SK-N-SH treated with all-trans-retinoic acid at 6 μM for 48 hours (cell line): ENCODE data around the gene C20orf96.

Experiments
- ARNTL ChIP-seq: fragments of 450-650 bp; formaldehyde crosslinking; IDR thresholded peaks from 2 replicates; pipeline ENCODE4 v1.5.0; 2020; ENCODE audit warnings: low read depth, mild to moderate bottlenecking, moderate library complexity, borderline replicate concordance
- BACH2 ChIP-seq: fragments of 250-450 bp; sonication (Bioruptor Pico); IDR thresholded peaks from 2 replicates; pipeline ENCODE4 v1.9.0; 2021; ENCODE audit warnings: mild to moderate bottlenecking, borderline replicate concordance
- ESRRG ChIP-seq: fragments of 250-450 bp; sonication (Bioruptor Pico); IDR thresholded peaks from 2 replicates; pipeline ENCODE4 v1.6.1; 2021; ENCODE audit warnings: mild to moderate bottlenecking
- OSR1 ChIP-seq: fragments of 250-450 bp; sonication (Bioruptor Pico); IDR thresholded peaks from 2 replicates; pipeline ENCODE4 v1.8.0; 2022; ENCODE audit warnings: moderate library complexity, mild to moderate bottlenecking, inconsistent platforms
- PPARA ChIP-seq: fragments of 250-450 bp; sonication (Bioruptor Pico); IDR thresholded peaks from 2 replicates; pipeline ENCODE4 v1.5.0; 2020; ENCODE audit warnings: mild to moderate bottlenecking, borderline replicate concordance
- ZFP3 ChIP-seq: fragments of 250-450 bp; sonication (Bioruptor Pico); IDR thresholded peaks from 2 replicates; pipeline ENCODE4 v1.5.0; 2020; ENCODE audit warnings: mild to moderate bottlenecking, moderate library complexity
- ZFP30 ChIP-seq: fragments of 450-650 bp; formaldehyde crosslinking; IDR thresholded peaks from 2 replicates; pipeline ENCODE4 v1.5.0; 2022; ENCODE audit warnings: mild to moderate bottlenecking, moderate library complexity
- ZNF565 ChIP-seq: fragments of 450-650 bp; formaldehyde crosslinking; conservative IDR thresholded peaks from 2 replicates; pipeline ENCODE4 v1.5.0; 2020; ENCODE audit warnings: low read depth, mild to moderate bottlenecking, moderate library complexity
- ZNF70 ChIP-seq: fragments of 450-650 bp; formaldehyde crosslinking; IDR thresholded peaks from 2 replicates; pipeline ENCODE4 v1.5.0; 2020; ENCODE audit warnings: mild to moderate bottlenecking, moderate library complexity
- TF ChIP-seq, protein P1 (sequence below): fragments of 250-450 bp; sonication (Bioruptor Pico); IDR thresholded peaks from 2 replicates; pipeline ENCODE4 v1.5.0; 2020; ENCODE audit warnings: mild to moderate bottlenecking, moderate library complexity
- TF ChIP-seq, protein P2 (sequence below): fragments of 250-450 bp; sonication (Bioruptor Pico); IDR thresholded peaks from 2 replicates; pipeline ENCODE4 v1.8.0; 2021; ENCODE audit warnings: low read depth, mild to moderate bottlenecking, moderate library complexity, borderline replicate concordance
- TF ChIP-seq, protein P3 (sequence below): fragments of 250-450 bp; sonication (Bioruptor Pico); IDR thresholded peaks from 2 replicates; pipeline ENCODE4 v1.8.0; 2020; ENCODE audit warnings: mild to moderate bottlenecking, moderate library complexity, borderline replicate concordance

DNA sequence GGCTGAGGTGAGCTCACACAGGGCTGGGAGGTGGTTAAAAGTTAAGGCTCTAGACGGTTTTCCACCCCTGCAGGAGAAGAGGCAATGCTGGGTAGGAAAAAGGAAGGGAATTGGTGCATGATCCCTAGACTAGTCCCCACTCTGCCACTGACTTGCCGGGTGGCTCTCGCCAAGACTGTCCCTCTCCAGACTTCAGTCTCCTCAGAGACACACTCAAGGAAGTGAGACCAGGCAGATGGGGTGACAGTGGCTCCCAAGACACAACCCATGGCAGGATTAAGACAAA lies 13.1 kb downstream of the C20orf96 start:
- no peak for TF ChIP-seq ZNF565 (CRISPR knock-in tag)
- no peak for TF ChIP-seq ARNTL (CRISPR knock-in tag)
- no peak for TF ChIP-seq ZNF70
- no peak for TF ChIP-seq ZFP30 (CRISPR knock-in tag)
- TF ChIP-seq, protein P1, sequence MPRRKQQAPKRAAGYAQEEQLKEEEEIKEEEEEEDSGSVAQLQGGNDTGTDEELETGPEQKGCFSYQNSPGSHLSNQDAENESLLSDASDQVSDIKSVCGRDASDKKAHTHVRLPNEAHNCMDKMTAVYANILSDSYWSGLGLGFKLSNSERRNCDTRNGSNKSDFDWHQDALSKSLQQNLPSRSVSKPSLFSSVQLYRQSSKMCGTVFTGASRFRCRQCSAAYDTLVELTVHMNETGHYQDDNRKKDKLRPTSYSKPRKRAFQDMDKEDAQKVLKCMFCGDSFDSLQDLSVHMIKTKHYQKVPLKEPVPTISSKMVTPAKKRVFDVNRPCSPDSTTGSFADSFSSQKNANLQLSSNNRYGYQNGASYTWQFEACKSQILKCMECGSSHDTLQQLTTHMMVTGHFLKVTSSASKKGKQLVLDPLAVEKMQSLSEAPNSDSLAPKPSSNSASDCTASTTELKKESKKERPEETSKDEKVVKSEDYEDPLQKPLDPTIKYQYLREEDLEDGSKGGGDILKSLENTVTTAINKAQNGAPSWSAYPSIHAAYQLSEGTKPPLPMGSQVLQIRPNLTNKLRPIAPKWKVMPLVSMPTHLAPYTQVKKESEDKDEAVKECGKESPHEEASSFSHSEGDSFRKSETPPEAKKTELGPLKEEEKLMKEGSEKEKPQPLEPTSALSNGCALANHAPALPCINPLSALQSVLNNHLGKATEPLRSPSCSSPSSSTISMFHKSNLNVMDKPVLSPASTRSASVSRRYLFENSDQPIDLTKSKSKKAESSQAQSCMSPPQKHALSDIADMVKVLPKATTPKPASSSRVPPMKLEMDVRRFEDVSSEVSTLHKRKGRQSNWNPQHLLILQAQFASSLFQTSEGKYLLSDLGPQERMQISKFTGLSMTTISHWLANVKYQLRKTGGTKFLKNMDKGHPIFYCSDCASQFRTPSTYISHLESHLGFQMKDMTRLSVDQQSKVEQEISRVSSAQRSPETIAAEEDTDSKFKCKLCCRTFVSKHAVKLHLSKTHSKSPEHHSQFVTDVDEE (CRISPR knock-in tag), result no peak
- no peak for TF ChIP-seq ZFP3 (CRISPR knock-in tag)
- TF ChIP-seq OSR1 (CRISPR knock-in tag), result no peak
- TF ChIP-seq ESRRG (CRISPR knock-in tag), result no peak
- TF ChIP-seq BACH2 (CRISPR knock-in tag), result no peak
- TF ChIP-seq PPARA (CRISPR knock-in tag), result no peak
- TF ChIP-seq, protein P2, sequence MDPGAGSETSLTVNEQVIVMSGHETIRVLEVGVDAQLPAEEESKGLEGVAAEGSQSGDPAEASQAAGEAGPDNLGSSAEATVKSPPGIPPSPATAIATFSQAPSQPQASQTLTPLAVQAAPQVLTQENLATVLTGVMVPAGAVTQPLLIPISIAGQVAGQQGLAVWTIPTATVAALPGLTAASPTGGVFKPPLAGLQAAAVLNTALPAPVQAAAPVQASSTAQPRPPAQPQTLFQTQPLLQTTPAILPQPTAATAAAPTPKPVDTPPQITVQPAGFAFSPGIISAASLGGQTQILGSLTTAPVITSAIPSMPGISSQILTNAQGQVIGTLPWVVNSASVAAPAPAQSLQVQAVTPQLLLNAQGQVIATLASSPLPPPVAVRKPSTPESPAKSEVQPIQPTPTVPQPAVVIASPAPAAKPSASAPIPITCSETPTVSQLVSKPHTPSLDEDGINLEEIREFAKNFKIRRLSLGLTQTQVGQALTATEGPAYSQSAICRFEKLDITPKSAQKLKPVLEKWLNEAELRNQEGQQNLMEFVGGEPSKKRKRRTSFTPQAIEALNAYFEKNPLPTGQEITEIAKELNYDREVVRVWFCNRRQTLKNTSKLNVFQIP (CRISPR knock-in tag), result no peak
- TF ChIP-seq, protein P3, sequence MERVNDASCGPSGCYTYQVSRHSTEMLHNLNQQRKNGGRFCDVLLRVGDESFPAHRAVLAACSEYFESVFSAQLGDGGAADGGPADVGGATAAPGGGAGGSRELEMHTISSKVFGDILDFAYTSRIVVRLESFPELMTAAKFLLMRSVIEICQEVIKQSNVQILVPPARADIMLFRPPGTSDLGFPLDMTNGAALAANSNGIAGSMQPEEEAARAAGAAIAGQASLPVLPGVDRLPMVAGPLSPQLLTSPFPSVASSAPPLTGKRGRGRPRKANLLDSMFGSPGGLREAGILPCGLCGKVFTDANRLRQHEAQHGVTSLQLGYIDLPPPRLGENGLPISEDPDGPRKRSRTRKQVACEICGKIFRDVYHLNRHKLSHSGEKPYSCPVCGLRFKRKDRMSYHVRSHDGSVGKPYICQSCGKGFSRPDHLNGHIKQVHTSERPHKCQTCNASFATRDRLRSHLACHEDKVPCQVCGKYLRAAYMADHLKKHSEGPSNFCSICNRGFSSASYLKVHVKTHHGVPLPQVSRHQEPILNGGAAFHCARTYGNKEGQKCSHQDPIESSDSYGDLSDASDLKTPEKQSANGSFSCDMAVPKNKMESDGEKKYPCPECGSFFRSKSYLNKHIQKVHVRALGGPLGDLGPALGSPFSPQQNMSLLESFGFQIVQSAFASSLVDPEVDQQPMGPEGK (CRISPR knock-in tag), result no peak
